HG02610 (cell line): ENCODE measurements around the gene PABPN1L.

Source experiments
- ATAC-seq: cut with Tn5 transposase; IDR thresholded peaks from one replicate; pipeline ENCODE4 v1.9.1; 2021; ENCODE audit warnings: mild to moderate bottlenecking, moderate library complexity; ENCODE audit not compliant: unreplicated experiment

PABPN1L gene

DNA sequence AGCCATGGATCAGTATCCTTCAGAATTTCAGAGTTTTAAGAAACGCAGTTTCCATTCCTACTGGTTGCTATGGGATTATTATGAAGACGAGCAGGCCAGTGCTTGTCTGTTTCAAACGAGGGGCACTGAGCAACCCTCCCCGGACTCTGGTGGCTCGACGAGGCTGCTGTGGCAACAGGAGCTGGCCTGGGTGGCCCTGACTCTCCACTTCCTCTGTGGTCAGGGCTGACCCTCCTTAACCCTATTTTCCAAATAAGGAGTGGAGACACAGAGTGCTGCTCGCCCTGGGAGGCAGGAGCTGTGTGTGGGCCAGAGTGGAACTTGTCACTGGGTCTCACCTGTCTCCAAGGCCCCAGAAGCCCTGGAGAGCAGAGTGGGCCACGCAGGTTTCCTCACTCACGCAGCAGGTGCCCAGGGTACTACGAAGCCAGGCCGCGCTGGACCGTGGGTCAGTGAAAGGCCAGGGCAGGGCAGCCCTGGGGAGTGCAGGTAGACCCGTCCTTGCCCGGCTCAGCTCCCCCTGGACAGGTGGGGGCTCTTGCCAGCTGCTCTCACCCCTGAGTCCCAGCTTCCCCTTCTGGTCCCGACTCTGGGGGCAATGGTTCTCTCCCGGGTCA is 13.0 kb downstream of the PABPN1L start:
- no peak for ATAC-seq

- ATAC-seq: no peak
Observed at GRCh38 chr16:88851616-88852015, 14.8 kb downstream of the PABPN1L start.

GRCh38 chr16:88850531-88851199 is 15.8 kb downstream of the PABPN1L start:
- no peak for ATAC-seq

DNA sequence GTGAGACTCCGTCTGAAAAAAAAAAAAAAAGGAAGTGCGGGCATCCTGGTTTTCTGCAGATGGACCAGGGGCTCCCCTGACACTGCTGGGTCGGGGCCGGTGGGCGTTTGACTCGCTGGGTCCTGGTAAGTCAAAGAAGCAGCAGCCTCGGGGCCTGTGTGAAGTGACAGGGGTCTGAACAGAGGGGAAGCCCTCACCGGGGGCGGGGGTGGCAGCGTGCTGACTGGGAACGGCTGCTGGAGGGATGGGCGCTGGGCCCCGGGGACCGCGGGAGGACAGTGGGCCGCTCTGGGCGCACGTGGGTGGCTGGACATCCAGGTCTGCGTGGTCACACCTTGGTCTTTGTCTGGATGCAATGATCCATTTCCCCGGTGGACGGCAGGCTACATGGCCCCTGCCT is 17.9 kb downstream of the PABPN1L start:
- no peak for ATAC-seq

DNA sequence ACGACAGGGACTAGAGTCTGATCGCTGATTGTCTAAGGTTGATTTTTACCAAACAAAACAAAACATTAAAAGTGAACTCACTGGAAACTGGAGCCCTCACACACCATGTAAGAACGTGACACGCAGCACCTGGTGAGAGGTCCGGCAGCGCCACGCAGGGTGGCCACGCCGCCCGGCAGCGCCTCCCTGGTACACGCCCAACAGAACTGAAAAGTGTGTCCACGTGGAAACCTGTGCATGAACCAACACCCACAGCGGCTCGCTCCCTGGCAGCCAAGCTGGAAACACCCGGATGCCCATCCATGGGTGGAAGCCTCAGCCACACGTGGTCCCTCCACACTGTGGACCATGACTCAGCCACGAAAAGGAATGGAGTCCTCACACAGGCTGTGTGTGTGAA is 18.8 kb downstream of the PABPN1L start:
- ATAC-seq: no peak

GRCh38 chr16:88846088-88846487 is 20.4 kb downstream of the PABPN1L start:
- no peak for ATAC-seq

- no peak for ATAC-seq
Observed at GRCh38 chr16:88844419-88845036, 21.9 kb downstream of the PABPN1L start.

DNA sequence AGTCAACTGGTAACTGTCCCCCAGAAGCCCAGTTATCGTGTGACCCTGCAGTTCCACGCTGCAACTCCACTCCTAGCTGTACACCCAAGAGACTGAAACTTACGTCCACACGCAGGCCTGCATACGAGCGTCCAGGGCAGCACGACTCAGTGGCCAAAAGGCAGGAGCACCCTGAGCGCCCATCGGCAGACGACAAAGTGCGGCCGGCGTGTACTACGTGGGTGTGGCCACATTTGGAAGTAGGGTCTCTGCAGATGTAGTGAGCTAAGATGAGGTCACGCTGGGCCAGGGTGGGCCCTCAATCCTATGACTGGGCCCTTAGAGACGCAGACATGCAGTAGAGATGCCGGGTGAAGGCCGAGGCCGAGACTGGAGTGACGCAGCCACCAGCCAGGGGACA is 23.2 kb downstream of the PABPN1L start:
- no peak for ATAC-seq

DNA sequence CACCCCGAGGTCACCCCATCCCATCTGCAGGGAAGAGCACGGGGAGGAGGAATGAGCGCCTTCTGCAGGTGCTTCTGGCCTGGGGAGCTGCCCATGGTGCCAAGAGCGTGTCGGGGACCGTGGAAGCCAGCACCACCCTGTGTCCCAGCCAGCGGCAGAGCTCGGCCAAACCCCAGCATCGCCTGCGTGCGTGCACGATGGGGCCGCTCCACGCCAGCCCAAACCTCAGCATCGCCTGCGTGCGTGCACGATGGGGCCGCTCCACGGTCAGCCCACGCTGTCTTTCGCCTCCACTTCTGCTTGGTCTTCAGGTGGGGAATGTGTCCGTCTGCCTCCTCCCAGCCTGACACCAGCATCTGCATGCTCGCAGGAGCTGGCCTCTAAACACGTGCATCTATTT is 23.7 kb downstream of the PABPN1L start:
- ATAC-seq: no peak

DNA sequence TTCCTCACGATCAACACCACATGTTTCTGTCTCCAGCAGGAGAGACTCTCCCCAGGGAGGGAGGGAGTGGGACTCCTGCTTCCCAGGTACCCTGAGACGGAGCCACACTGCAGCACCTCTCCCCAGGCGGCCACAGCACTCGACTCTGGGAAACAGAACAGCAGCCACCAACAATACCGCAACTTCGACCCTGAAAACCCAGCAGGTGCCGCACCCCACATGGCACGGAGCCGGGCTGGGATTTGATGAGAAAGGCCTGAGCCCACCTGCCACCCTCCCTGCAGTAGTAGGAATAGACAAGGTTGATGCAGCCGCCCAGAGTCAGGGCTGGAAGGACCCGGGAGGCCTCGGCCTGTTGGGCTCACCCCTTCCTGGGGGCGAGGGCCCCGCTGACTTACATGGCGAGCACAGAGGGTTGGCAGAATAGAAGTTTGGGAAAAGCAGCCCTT is 24.1 kb downstream of the PABPN1L start:
- ATAC-seq: no peak

- no peak for ATAC-seq
Observed at GRCh38 chr16:88841521-88842307, 24.7 kb downstream of the PABPN1L start.

DNA sequence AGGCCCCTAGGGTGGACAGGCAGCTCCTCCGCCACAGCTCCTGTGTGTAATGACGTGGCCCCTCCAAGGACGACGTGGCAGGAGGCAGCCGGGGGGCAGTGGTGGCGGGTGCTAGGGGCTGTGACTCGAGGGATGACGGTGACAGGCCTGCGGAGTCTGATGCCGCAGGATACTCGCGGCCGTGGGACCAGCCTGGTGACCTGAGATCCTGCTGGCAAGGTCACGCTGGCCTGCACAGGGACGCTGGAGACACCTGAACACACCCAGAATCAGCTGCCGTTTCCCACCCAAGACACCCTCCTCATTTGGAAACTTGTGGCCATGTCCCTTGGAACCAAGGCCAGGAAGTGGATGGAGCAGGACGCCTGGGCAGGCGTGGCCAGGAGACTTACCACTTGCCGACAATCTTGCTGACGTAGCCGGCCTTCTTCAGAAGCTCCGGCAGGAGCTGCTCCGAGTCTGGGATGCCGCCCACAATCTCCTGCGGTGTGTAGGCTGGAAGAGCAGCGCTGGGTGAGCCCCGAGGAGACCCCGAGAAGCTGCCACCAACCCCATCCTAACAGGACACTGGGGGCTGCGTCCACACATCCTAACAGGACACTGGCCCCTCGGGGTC is 25.8 kb downstream of the PABPN1L start:
- no peak for ATAC-seq

DNA sequence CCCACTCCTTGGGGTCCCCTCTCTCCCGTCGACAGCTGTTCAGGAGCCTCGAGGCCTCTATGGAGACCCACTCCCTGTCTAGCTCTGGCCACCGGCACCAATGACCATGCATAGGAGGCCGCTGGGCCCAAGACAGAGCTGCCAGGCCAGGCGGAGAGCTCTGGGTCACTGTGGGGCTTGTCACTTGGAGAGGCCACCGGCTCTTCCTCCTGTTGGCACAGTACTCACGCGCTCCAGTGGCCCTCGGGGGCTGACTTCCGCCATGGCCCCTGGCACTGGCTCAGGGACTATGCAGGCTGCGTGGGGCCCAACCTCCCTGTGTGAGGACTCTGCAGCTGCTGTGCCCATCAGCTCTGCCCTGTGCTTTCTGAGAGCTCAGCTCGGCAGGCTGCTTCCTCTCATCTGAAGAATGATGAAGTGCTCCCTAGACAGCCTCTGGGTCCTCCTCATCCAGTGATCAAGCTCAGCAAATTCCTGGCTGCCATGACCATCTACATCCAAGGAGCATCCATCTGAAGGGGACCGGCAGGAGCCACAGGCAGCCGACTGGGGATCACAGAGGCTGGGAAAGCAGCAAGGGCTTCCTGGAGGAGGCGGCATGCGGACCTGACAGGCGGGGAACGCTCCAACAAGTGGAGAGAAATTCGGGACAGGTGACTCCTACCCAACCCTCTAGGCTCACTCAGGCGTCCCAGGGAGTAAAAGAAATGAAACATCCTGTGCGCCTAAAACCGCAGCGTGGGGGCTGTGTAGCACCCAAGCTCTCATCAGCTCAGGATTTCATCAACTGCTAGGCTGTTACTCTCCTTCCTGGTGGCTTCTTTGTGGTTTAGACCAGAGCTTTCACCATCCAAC is 26.5 kb downstream of the PABPN1L start:
- ATAC-seq: no peak

DNA sequence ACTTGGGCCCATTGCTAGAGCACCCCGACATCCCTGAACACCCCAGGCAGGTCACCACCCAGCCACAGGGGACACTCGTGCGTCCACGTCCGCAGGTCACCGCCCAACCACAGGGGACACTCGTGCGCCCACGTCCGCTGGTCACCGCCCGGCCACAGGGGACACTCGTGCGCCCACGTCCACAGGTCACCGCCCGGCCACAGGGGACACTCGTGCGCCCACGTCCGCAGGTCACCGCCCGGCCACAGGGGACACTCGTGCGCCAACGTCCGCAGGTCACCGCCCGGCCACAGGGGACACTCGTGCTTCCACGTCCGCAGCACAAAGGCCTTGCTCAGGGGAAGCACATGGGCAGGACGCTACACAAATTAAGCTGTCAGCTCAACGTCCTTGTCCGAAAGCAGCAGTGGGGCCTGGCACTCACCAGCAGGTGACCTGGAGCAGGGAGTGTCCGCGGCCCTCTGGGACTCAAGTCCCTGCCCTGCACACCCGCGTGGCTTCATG is 27.4 kb downstream of the PABPN1L start:
- no peak for ATAC-seq

- ATAC-seq: no peak
Observed at GRCh38 chr16:88838566-88838965, 27.9 kb downstream of the PABPN1L start.

DNA sequence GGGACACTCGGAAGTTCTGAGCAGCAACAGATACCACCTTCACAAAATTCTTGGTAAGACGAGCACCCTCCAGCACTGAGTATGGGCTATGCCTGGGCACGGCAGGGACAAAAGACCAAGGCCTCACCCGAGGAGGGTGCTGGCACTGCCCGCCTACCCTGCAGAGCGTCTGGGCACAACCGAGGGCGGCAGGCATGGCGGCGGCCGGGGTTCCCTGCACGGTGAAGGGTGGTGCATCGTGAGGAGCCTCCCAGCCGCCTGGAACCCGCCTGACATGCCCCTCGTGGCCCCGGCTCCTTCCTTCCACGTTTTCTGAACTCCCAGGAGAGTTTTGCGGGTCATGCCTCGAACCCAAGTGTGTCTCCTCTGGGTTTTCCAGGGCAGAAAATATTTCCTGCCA is 28.7 kb downstream of the PABPN1L start:
- no peak for ATAC-seq

DNA sequence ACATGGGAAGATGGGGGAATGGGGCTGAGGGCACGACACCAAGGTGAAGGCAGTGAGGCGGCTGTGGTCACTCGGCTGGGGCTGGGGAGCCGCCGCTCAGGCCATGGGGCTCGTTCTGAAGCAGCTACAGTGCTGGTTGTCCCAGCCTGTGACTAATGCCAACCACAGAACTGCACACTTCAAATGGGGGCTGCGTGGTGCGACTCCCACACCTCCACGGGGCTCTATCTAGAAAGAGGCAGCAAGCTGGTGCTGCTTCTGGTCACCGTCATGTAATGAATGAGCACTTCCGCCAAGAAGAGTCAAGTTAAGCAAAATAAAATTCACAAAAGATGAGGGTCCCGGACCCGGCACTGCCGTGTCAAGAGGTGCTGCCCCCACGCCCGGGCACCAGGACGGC is 29.7 kb downstream of the PABPN1L start:
- ATAC-seq: no peak

DNA sequence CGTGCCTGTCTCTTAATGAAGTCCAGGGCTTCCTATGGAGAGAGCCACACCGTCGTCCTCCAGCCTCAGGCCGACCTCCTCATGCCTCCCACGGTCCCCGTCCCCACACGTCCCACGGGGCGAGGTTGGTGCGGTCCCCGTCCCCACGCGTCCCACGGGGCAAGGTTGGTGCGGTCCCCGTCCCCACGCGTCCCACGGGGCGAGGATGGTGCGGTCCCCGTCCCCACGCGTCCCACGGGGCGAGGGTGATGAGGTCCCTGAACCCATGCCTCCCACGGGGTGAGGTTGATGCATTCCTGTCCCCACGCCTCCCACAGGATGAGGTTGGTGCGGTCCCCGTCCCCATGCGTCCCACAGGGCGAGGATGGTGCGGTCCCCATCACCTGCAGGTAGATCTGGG is 30.6 kb downstream of the PABPN1L start:
- no peak for ATAC-seq

- ATAC-seq: no peak
Observed at GRCh38 chr16:88835383-88835782, 31.1 kb downstream of the PABPN1L start.

DNA sequence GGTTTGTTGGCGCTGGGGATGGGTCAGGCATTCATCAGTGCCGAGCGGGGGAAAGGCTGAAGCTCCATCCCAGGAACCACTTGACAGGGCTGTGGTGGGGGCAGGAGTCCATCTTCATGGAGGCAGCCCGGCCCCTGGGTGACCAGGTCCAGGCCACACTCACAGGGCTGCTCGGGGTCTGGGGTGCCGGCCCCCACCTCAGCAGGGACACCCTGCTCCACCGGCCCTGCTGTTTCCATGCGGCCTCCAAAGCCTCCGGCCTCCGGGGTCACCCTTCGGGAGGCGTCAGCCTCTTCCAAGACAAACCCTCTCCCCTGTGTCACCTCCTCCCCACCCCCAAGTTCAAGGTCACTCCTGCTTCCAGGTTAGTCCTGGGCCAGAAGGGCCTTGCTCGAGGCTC is 31.8 kb downstream of the PABPN1L start:
- no peak for ATAC-seq
